ENCODE results near the gene GATAD2A. TPM values are rescaled to one million over a fixed set of nuclear protein-coding genes. Genes with fewer than 3 reads are reported as not detected.

The GATAD2A gene
- total and polyA plus RNA-seq, 9 of the 15 experiments (the other 6 are each of a cell fraction or from before 2014, with no cell fraction given), result 2.4 to 226 (median 44.2) TPM

DNA sequence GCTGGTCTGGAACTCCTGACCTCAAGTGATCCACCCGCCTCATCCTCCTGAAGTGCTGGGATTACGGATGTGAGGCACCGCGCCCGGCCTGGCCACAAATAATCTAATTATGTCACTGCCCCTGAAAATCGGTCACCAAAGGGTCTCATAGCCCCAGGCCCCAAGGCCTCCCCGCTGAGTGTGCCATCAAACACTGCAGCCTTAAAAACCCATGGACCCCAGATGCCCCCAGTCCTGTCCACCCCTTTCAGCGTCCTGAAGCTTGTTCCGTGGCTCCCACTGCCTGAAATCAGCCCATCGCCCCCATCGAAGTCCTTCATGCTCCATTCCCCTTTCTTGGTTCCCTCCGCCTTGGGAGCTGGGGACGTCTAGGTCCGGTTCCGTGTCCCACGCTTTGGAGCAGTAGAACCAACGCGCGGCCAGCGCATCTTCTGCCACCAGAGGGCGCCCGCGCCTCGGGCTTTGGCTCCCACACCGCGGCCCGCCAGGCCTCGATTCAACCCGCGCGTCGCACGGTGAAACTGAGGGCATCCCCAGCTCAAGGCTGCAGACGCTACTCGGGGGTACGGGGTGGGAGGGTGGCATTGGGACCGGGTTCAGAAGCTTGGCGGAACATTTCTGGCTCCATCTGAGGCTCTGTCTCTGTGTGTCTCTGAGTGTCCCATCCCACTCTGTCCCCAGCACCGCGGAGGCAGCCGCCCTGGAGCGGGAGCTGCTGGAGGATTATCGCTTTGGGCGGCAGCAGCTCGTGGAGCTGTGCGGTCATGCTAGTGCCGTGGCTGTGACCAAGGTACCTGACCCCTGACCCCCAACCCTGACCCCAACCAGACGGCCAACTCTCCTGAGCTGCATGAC is 126.7 kb downstream of the GATAD2A start (continued):
- TF ChIP-seq, protein P1, sequence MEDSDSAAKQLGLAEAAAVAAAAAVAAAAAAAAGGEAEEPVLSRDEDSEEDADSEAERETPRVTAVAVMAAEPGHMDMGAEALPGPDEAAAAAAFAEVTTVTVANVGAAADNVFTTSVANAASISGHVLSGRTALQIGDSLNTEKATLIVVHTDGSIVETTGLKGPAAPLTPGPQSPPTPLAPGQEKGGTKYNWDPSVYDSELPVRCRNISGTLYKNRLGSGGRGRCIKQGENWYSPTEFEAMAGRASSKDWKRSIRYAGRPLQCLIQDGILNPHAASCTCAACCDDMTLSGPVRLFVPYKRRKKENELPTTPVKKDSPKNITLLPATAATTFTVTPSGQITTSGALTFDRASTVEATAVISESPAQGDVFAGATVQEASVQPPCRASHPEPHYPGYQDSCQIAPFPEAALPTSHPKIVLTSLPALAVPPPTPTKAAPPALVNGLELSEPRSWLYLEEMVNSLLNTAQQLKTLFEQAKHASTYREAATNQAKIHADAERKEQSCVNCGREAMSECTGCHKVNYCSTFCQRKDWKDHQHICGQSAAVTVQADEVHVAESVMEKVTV (CRISPR knock-in tag; IDR thresholded peaks at IDR 0.05), result peak; percentile 62
- TF ChIP-seq ZNF282 (CRISPR knock-in tag; IDR thresholded peaks at IDR 0.05) (peak; percentile 9; the same call in 1 of the 2 replicates), MXI1 (IDR thresholded peaks at IDR 0.05; ENCODE audit: low read depth, low read length) (no peak), SP1 (CRISPR knock-in tag; IDR thresholded peaks at IDR 0.05) (peak; percentile 36; the same call in 1 of the 2 replicates), NR1H2 (CRISPR knock-in tag; IDR thresholded peaks at IDR 0.05) (no peak), IRF2 (CRISPR knock-in tag; IDR thresholded peaks at IDR 0.05) (no peak), NBN (IDR thresholded peaks at IDR 0.05; ENCODE audit: low read depth) (no peak), CHD4 (IDR thresholded peaks at IDR 0.05; ENCODE audit: insufficient read depth, insufficient replicate concordance, low read depth, low read length, poor library complexity, severe bottlenecking) (no peak), SAFB (IDR thresholded peaks at IDR 0.05; ENCODE audit: borderline replicate concordance, low read depth, low read length) (no peak), BRD4 (IDR thresholded peaks at IDR 0.05) (no peak), RCOR1 (IDR thresholded peaks at IDR 0.05; ENCODE audit: borderline replicate concordance in 1 of 2, low read depth in 2 of 2, low read length in 2 of 2) (no peak)
- TF ChIP-seq, protein P2, sequence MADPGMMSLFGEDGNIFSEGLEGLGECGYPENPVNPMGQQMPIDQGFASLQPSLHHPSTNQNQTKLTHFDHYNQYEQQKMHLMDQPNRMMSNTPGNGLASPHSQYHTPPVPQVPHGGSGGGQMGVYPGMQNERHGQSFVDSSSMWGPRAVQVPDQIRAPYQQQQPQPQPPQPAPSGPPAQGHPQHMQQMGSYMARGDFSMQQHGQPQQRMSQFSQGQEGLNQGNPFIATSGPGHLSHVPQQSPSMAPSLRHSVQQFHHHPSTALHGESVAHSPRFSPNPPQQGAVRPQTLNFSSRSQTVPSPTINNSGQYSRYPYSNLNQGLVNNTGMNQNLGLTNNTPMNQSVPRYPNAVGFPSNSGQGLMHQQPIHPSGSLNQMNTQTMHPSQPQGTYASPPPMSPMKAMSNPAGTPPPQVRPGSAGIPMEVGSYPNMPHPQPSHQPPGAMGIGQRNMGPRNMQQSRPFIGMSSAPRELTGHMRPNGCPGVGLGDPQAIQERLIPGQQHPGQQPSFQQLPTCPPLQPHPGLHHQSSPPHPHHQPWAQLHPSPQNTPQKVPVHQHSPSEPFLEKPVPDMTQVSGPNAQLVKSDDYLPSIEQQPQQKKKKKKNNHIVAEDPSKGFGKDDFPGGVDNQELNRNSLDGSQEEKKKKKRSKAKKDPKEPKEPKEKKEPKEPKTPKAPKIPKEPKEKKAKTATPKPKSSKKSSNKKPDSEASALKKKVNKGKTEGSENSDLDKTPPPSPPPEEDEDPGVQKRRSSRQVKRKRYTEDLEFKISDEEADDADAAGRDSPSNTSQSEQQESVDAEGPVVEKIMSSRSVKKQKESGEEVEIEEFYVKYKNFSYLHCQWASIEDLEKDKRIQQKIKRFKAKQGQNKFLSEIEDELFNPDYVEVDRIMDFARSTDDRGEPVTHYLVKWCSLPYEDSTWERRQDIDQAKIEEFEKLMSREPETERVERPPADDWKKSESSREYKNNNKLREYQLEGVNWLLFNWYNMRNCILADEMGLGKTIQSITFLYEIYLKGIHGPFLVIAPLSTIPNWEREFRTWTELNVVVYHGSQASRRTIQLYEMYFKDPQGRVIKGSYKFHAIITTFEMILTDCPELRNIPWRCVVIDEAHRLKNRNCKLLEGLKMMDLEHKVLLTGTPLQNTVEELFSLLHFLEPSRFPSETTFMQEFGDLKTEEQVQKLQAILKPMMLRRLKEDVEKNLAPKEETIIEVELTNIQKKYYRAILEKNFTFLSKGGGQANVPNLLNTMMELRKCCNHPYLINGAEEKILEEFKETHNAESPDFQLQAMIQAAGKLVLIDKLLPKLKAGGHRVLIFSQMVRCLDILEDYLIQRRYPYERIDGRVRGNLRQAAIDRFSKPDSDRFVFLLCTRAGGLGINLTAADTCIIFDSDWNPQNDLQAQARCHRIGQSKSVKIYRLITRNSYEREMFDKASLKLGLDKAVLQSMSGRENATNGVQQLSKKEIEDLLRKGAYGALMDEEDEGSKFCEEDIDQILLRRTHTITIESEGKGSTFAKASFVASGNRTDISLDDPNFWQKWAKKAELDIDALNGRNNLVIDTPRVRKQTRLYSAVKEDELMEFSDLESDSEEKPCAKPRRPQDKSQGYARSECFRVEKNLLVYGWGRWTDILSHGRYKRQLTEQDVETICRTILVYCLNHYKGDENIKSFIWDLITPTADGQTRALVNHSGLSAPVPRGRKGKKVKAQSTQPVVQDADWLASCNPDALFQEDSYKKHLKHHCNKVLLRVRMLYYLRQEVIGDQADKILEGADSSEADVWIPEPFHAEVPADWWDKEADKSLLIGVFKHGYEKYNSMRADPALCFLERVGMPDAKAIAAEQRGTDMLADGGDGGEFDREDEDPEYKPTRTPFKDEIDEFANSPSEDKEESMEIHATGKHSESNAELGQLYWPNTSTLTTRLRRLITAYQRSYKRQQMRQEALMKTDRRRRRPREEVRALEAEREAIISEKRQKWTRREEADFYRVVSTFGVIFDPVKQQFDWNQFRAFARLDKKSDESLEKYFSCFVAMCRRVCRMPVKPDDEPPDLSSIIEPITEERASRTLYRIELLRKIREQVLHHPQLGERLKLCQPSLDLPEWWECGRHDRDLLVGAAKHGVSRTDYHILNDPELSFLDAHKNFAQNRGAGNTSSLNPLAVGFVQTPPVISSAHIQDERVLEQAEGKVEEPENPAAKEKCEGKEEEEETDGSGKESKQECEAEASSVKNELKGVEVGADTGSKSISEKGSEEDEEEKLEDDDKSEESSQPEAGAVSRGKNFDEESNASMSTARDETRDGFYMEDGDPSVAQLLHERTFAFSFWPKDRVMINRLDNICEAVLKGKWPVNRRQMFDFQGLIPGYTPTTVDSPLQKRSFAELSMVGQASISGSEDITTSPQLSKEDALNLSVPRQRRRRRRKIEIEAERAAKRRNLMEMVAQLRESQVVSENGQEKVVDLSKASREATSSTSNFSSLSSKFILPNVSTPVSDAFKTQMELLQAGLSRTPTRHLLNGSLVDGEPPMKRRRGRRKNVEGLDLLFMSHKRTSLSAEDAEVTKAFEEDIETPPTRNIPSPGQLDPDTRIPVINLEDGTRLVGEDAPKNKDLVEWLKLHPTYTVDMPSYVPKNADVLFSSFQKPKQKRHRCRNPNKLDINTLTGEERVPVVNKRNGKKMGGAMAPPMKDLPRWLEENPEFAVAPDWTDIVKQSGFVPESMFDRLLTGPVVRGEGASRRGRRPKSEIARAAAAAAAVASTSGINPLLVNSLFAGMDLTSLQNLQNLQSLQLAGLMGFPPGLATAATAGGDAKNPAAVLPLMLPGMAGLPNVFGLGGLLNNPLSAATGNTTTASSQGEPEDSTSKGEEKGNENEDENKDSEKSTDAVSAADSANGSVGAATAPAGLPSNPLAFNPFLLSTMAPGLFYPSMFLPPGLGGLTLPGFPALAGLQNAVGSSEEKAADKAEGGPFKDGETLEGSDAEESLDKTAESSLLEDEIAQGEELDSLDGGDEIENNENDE (IDR thresholded peaks at IDR 0.05; ENCODE audit: low read depth, low read length), result no peak
- TF ChIP-seq, protein P3, sequence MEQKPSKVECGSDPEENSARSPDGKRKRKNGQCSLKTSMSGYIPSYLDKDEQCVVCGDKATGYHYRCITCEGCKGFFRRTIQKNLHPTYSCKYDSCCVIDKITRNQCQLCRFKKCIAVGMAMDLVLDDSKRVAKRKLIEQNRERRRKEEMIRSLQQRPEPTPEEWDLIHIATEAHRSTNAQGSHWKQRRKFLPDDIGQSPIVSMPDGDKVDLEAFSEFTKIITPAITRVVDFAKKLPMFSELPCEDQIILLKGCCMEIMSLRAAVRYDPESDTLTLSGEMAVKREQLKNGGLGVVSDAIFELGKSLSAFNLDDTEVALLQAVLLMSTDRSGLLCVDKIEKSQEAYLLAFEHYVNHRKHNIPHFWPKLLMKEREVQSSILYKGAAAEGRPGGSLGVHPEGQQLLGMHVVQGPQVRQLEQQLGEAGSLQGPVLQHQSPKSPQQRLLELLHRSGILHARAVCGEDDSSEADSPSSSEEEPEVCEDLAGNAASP (IDR thresholded peaks at IDR 0.05), result no peak
